A673 (cell line): Measurements from ENCODE around the gene DNTT.

Experiments used
- CTCF ChIP-seq: fragments of 300-800, 200-600 bp; sonication (generic); conservative IDR thresholded peaks from 2 replicates; pipeline ENCODE4 v1.5.1; 2017; ENCODE audit warnings: low read depth, mild to moderate bottlenecking, antibody characterized with exemption, low read length, moderate library complexity, mixed read lengths
- EZH2 ChIP-seq: fragments of 200-600 bp; sonication (generic); IDR thresholded peaks from 2 replicates; pipeline ENCODE4 v1.6.1; 2017; ENCODE audit warnings: borderline replicate concordance, low read depth, mild to moderate bottlenecking, mixed read lengths, antibody characterized with exemption, low read length; ENCODE audit not compliant: poor library complexity, severe bottlenecking

GRCh38 chr10:96377816-96378294, 73.6 kb downstream of the DNTT start:
- TF ChIP-seq CTCF, result no peak
- TF ChIP-seq EZH2, result no peak
